Measurements from ENCODE around the gene ESR2.

ESR2 gene

GRCh38 chr14:64233531-64234190, 60.5 kb downstream of the ESR2 start:
- Histone ChIP-seq H3K79me2 (ENCODE audit: insufficient read depth, low read length) (peaks cover 42% of the 10 kb centered on the region), H4K20me1 (ENCODE audit: low read depth, low read length) (no peaks in the 10 kb centered on the region), H3K9ac (ENCODE audit: low read length) (peak overlapping the region; percentile 62), H3K36me3 (ENCODE audit: low read length) (peaks cover 6% of the 10 kb centered on the region; the same call in 1 of the 2 replicates), H3K27me3 (ENCODE audit: low read length) (no peaks in the 10 kb centered on the region), H3K9me2 (replicated peaks; ENCODE audit: insufficient read depth, low read length) (no peaks in the 10 kb centered on the region), H3F3A (ENCODE audit: insufficient read depth) (peaks cover 75% of the 10 kb centered on the region), H3K9me3 (ENCODE audit: insufficient read depth, low read length) (no peaks in the 10 kb centered on the region), H3K4me3 (ENCODE audit: insufficient read depth, low read length, poor library complexity, severe bottlenecking) (peak overlapping the region; percentile 44), H3K27ac (ENCODE audit: low read depth, low read length) (peak overlapping the region; percentile 96), H3K4me2 (ENCODE audit: low read depth, low read length, poor library complexity, severe bottlenecking) (peak overlapping the region; percentile 70), H2AFZ (ENCODE audit: low read depth, low read length, severe bottlenecking) (no peak overlapping the region)
- TF ChIP-seq EZH2phosphoT487 (conservative IDR thresholded peaks at IDR 0.05; ENCODE audit: low read length): no peak
- no peak for TF ChIP-seq CTCF (IDR thresholded peaks at IDR 0.05; ENCODE audit: insufficient read depth, low read length, poor library complexity, severe bottlenecking)

- TF ChIP-seq EZH2phosphoT487 (conservative IDR thresholded peaks at IDR 0.05; ENCODE audit: low read length) (no peak), CTCF (IDR thresholded peaks at IDR 0.05; ENCODE audit: insufficient read depth, low read length, poor library complexity, severe bottlenecking) (no peak)
- Histone ChIP-seq H3K36me3 (ENCODE audit: low read length) (peaks cover 13% of the 10 kb centered on the region), H3K27me3 (ENCODE audit: low read length) (no peaks in the 10 kb centered on the region), H3K9me2 (replicated peaks; ENCODE audit: insufficient read depth, low read length) (no peaks in the 10 kb centered on the region), H3K9ac (ENCODE audit: low read length) (peak overlapping the region; percentile 62), H3K79me2 (ENCODE audit: insufficient read depth, low read length) (peaks cover 42% of the 10 kb centered on the region), H4K20me1 (ENCODE audit: low read depth, low read length) (no peaks in the 10 kb centered on the region), H3K4me2 (ENCODE audit: low read depth, low read length, poor library complexity, severe bottlenecking) (peak overlapping the region; percentile 70), H3K27ac (ENCODE audit: low read depth, low read length) (peak overlapping the region; percentile 96), H3K4me3 (ENCODE audit: insufficient read depth, low read length, poor library complexity, severe bottlenecking) (peak overlapping the region; percentile 44), H3K9me3 (ENCODE audit: insufficient read depth, low read length) (no peaks in the 10 kb centered on the region), H2AFZ (ENCODE audit: low read depth, low read length, severe bottlenecking) (no peak overlapping the region), H3F3A (ENCODE audit: insufficient read depth) (peaks cover 71% of the 10 kb centered on the region)
Measured at GRCh38 chr14:64232944-64233343, 61.2 kb downstream of the ESR2 start.

- H3F3A ChIP-seq (ENCODE audit: insufficient read depth): peaks cover 66% of the 10 kb centered on the region
- H3K27me3 ChIP-seq (ENCODE audit: low read length): no peaks in the 10 kb centered on the region
- peak overlapping the region; percentile 96 for H3K27ac ChIP-seq (ENCODE audit: low read depth, low read length)
- no peaks in the 10 kb centered on the region for H3K9me2 ChIP-seq (replicated peaks; ENCODE audit: insufficient read depth, low read length)
- peak overlapping the region; percentile 25 for H3K4me2 ChIP-seq (ENCODE audit: low read depth, low read length, poor library complexity, severe bottlenecking)
- no peak overlapping the region for H3K4me3 ChIP-seq (ENCODE audit: insufficient read depth, low read length, poor library complexity, severe bottlenecking)
- H3K9me3 ChIP-seq (ENCODE audit: insufficient read depth, low read length): no peaks in the 10 kb centered on the region
- no peak for TF ChIP-seq CTCF (IDR thresholded peaks at IDR 0.05; ENCODE audit: insufficient read depth, low read length, poor library complexity, severe bottlenecking)
- TF ChIP-seq EZH2phosphoT487 (conservative IDR thresholded peaks at IDR 0.05; ENCODE audit: low read length): no peak
- H3K9ac ChIP-seq (ENCODE audit: low read length): peak overlapping the region; percentile 62; the same call in 1 of the 2 replicates
- H4K20me1 ChIP-seq (ENCODE audit: low read depth, low read length): no peaks in the 10 kb centered on the region
- H3K79me2 ChIP-seq (ENCODE audit: insufficient read depth, low read length): peaks cover 42% of the 10 kb centered on the region
- H3K36me3 ChIP-seq (ENCODE audit: low read length): peaks cover 18% of the 10 kb centered on the region
- no peak overlapping the region for H2AFZ ChIP-seq (ENCODE audit: low read depth, low read length, severe bottlenecking)
Measured at GRCh38 chr14:64232095-64232838, 61.9 kb downstream of the ESR2 start.

Measured in SU-DHL-6 (cell line).